GM12874 (cell line): ENCODE data around the gene ZNF547.
A peak's percentile ranks its signal among the peaks of the same experiment; 100 is the strongest.

Experiments used
- TF ChIP-seq, protein P1 (sequence below): IDR thresholded peaks from 2 replicates; pipeline ENCODE4 v1.5.1; 2011; ENCODE audit warnings: low read depth, mild to moderate bottlenecking, control low read depth, low read length, moderate library complexity; ENCODE audit not compliant: insufficient read depth

The ZNF547 gene

DNA sequence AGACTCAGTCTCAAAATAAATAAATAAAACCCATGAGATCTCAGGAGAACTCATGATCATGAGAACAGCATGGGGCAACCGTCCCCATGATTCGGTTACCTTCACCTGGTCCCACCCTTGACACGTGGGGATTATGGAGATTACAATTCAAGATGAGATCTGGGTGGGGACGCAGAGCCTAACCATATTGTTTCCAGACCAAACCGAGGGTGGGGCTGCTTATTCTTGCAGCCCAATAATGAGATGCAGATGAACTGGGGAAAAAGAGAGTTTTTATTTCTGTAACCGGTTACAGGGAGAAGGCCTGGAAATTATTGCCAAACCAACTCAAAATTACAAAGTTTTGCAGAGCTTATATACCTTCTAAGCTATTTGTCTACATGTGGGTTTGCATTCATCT lies 12.8 kb downstream of the ZNF547 start:
- TF ChIP-seq, protein P1, sequence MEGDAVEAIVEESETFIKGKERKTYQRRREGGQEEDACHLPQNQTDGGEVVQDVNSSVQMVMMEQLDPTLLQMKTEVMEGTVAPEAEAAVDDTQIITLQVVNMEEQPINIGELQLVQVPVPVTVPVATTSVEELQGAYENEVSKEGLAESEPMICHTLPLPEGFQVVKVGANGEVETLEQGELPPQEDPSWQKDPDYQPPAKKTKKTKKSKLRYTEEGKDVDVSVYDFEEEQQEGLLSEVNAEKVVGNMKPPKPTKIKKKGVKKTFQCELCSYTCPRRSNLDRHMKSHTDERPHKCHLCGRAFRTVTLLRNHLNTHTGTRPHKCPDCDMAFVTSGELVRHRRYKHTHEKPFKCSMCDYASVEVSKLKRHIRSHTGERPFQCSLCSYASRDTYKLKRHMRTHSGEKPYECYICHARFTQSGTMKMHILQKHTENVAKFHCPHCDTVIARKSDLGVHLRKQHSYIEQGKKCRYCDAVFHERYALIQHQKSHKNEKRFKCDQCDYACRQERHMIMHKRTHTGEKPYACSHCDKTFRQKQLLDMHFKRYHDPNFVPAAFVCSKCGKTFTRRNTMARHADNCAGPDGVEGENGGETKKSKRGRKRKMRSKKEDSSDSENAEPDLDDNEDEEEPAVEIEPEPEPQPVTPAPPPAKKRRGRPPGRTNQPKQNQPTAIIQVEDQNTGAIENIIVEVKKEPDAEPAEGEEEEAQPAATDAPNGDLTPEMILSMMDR: no peak

DNA sequence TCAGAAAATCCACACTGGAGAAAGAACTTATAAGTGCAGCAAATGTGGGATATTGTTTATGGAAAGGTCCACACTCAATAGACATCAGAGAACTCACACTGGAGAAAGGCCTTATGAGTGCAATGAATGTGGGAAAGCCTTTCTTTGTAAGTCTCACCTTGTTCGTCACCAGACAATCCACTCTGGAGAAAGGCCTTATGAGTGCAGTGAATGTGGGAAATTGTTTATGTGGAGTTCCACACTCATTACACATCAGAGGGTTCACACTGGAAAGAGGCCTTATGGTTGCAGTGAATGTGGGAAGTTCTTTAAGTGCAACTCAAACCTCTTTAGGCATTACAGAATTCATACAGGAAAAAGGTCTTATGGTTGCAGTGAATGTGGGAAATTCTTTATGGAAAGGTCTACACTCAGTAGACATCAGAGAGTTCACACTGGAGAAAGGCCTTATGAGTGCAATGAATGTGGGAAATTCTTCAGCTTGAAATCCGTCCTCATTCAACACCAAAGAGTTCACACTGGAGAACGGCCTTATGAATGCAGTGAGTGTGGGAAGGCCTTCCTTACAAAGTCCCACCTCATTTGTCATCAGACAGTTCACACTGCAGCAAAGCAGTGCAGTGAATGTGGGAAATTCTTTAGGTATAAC lies 14.3 kb downstream of the ZNF547 start:
- TF ChIP-seq, protein P1: no peak

DNA sequence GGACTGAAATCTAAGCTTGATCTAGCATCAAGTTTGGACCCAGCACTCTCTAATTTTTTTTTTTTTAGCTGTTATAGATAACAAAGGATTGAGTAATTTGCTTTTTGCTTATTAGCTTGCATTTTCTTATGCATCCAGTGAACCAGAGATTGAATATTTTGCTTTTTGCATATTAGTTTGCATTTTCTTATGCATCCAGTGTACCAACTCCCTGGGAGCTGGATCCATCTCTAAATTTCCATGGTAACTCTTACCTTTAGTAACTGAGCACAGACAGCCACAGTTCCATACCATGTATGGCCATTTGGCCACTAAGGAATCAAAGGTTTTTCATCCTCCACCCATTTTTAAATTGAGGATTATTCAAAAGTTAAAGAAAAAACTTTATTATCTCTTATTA lies 17.6 kb downstream of the ZNF547 start:
- TF ChIP-seq, protein P1: no peak

DNA sequence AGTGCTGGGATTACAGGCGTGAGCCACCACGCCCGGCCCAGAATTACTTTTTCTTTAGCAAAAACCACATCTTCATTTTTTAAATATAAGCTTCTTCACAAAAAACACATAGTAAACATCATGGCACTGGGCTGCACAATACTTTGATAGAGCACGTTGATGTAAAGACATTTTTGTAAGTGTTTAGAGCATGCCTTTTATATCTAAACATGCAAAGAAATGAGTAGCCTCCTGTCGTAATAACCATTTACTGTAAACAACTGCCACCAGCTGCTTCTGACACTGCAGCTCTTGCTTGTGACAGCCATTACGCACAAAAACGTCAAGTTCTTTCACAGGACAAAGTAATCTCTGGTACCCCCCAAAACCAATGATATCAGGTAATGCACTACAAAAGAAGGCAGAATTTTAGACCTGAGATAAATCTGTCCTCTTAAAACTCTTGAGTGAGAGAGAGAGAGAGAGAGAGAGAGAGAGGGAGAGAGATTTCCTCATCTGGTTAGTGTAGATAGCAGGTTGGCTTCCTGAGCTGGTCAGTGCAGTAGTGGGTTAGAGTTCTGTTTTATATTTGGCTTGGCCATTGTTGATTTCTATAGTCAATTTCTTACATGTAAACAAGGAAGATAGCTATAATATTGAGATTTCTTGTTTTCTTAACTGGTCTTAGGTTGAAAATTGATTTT lies 19.6 kb downstream of the ZNF547 start:
- TF ChIP-seq, protein P1: no peak

DNA sequence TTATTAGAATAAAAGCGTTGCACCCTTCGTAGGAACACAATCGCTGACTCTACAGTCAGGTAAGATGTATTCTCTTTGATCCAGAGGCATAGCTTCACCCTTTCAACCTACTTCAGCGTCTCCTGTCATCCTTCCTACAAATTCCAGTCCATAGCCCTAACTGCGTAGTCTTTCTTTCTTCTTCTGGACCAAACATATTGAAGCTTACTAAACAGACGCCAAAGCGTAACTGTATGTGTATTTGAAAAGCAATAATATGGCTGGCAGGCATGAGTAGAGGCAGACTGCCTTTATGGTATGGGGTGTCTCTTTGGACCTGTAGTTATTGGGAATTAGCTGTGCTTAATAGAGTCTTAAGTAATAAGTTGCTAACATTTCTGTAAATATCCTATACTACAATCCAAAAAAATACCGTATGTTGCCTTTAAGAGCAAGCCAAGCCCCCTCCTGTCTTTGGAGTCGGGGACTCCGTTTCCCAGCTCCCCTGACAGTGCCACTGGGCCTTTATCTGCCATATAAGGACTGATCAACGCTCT lies 25.9 kb downstream of the ZNF547 start:
- TF ChIP-seq, protein P1: no peak

DNA sequence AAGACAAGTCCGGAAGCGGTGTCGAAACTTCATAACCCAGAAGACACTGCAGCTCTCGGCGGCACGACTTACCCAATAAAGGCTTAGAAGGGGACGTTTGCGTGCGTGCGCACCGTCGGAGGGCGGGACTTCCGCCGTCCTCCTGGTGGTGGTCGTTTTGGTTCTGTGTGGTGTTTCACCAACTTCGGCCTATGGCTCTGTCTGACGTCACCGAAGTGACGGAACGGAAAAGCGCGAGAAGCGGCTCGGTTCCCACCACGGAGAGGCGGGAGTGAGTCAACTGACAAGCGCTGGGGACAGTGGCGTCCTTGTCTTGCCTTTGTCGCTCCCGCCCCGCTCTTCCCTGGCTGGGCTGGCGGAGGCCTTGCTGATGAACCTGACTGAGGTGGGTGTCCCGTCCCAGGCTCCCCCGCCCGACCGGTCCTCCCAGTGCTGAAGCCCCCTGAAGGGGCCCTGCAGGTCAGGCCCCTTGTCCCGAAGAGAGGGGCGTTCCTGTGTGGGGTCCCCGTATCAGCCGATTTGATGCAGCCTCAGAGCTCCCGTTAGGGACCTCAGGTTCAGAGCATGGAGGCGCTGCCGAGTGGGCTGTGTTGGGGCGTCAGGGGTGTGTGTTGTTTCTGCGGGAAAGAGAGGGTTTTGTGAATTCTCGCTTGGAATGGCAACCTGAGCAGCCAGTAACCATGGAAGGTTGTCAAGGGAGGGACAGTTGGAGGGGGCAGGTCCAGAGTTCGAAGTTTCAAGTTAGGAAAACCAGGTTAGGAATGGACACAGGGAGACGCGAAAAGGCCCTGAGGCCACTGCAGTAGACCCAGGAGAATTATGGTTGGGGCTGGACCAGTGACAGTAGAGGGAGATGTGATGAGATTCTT lies 26.6 kb downstream of the ZNF547 start, which contains the start of gene ZNF548:
Gene ZNF548 (plus strand): TSS at position 125 of the 869 bp plus-strand sequence. CDS start 246 bp downstream, at position 371.
- TF ChIP-seq, protein P1: 0 out of 2 replicates have a peak, but pooled peaks have one; percentile 1

DNA sequence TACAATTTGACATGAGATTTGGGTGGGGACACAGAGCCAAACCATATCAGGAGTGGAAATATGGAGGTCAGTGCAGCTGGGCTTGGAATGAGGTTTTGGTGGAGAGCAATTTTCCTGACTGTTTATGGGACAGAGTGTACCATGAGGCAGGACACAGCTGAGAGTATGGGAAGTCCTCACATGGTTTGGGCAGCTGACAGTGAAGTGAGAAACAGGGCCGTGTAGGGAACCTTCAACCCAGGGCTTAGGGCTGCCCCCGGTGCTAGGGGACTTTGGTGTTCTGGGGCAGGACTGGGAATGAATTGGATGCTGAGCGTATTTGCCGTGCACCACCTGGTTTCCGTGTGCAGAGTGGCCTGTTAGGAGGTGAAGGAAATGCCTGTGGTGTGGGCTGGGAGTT lies 32.4 kb downstream of the ZNF547 start:
- TF ChIP-seq, protein P1: no peak
